NCI-H82 treated with DMSO at 0.1 percent for 48 hours (cell line): ENCODE results near the gene IFNL2.
"Not testable (repeated sequence)": the region's sequence is repeated elsewhere in the genome, so short reads cannot be mapped to it uniquely, and the experiment has no call there.

Source experiments
- DNase-seq: peaks from one replicate; lab custom pipeline; 2025; ENCODE audit not compliant: unreplicated experiment; lab: John Stamatoyannopoulos, UW

IFNL2 gene

GRCh38 chr19:39268085-39268484 lies at the start of gene IFNL2:
TSS of gene IFNL2 (plus strand) at chr19:39268396. CDS start at chr19:39268569, 173 bp downstream.
- not testable (repeated sequence) for DNase-seq

- not testable (repeated sequence) for DNase-seq
Measured at GRCh38 chr19:39219108-39219507, 49.1 kb upstream of the IFNL2 start.

DNA sequence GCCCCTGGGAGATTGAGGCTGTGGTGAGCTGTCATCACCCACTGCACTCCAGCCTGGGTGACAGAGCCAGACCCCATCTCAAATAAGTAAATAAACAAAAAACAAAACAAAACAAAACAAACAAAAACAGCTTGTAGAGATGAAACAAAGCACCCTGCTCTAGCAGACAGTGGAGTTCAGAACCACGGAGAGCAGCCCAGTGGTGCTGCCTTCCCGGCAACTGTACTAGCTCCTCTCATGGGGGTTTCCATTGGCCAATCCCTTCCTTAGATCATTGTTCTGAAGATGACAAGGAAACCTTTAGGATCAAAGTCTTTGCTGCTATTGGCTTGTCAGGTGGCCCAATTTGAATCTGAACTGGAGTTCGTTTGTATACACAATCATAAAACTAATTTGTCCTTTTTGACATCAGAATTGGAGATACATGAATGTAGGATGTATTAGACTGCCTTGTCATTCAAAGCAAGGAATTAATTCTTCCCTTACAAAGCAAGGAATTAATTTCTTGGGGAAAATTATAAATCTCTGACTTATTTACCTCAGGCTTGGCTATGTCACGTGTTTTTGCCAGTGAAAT lies 44.4 kb upstream of the IFNL2 start:
- DNase-seq, result no peak

DNA sequence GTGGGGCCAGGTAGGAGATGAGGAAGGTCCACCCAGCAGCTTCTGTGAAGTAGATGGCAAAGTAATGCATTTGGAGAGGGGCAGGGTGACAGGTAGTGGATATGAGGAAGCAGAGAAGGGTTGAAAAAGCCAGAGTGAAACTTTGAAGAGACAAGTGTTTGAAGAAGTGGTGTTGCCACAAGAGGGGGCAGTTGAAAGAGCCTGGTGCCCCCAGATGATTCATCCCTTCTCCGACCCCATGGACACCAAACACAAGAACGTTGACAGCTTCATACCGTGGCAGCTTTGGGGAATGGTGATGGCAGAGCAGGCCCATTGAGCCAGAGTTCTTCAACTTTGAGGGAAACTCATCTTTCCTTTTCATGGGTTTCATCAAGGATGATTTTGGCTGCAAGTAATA lies 43.3 kb upstream of the IFNL2 start:
- DNase-seq, result no peak

GRCh38 chr19:39230096-39230764 lies 38.0 kb upstream of the IFNL2 start:
- no peak for DNase-seq

DNA sequence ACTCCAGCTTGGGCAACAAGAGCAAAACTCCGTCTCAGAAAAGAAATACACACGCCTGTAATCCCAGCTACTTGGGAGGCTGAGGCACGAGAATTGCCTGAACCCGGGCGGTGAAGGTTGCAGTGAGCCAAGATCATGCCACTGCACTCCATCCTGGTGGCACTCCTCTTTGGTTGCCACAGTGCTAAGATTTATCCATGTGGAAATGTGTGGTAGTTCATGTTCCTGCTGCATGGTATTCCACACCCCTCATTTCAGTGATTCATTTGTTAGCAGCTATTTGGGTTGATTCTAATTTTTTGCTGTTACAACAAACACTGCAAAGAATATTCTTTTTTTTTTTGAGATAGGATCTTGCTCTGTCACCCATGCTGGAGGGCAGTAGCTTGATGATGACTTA lies 35.5 kb upstream of the IFNL2 start:
- DNase-seq, result no peak

GRCh38 chr19:39236527-39236926 lies 31.7 kb upstream of the IFNL2 start:
- DNase-seq, result no peak

- DNase-seq, result no peak
Measured at GRCh38 chr19:39237200-39238184, 30.7 kb upstream of the IFNL2 start.

GRCh38 chr19:39238209-39238608 lies 30.0 kb upstream of the IFNL2 start:
- no peak for DNase-seq

- no peak for DNase-seq
Measured at GRCh38 chr19:39238944-39239343, 29.3 kb upstream of the IFNL2 start.

- DNase-seq, result no peak
Measured at GRCh38 chr19:39240421-39240820, 27.8 kb upstream of the IFNL2 start.

GRCh38 chr19:39243741-39244140 lies 24.5 kb upstream of the IFNL2 start:
- not testable (repeated sequence) for DNase-seq

GRCh38 chr19:39244410-39245100 lies 23.6 kb upstream of the IFNL2 start, which contains the start of gene IFNL3:
TSS of gene IFNL3 (minus strand) at chr19:39245006. CDS start at chr19:39244967, 39 bp downstream.
- DNase-seq, result not testable (repeated sequence)

- DNase-seq, result not testable (repeated sequence)
Measured at GRCh38 chr19:39245166-39245565, 23.0 kb upstream of the IFNL2 start.

DNA sequence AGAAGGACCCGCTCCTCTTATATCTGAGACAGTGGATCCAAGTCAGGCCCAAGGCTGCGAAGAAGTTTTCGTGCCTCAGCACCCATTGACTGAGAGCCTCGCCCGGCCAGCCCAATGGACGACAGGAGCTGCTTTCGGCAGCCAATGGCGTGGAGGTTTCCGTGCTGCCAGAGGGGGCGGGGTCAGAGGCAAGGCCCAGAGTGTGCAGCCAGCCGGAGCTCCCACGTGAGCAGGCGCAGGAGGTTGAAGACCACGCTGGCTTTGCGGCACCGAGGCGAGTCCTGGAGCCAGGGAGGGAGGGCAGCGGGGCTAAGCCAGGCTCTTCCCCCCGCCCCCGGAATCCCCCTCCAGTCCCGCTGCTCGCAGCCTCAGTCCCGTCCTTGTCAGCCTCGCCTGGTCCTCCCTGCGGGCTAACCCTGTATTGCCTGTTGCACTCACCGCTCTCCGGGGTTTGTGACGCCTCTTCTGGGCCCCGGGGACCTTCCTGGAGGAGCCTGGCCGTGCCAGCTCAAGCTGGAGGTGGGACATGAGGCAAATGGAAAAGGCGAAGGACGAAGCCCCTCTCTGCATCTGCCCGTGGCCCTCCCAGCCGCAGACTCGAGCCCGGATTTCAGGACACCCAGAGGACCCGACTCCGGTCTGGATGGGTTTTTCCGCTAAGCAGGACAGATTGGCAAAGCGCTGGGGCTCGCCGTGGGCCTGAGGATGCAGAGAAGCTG lies 21.1 kb upstream of the IFNL2 start:
- DNase-seq, result no peak

DNA sequence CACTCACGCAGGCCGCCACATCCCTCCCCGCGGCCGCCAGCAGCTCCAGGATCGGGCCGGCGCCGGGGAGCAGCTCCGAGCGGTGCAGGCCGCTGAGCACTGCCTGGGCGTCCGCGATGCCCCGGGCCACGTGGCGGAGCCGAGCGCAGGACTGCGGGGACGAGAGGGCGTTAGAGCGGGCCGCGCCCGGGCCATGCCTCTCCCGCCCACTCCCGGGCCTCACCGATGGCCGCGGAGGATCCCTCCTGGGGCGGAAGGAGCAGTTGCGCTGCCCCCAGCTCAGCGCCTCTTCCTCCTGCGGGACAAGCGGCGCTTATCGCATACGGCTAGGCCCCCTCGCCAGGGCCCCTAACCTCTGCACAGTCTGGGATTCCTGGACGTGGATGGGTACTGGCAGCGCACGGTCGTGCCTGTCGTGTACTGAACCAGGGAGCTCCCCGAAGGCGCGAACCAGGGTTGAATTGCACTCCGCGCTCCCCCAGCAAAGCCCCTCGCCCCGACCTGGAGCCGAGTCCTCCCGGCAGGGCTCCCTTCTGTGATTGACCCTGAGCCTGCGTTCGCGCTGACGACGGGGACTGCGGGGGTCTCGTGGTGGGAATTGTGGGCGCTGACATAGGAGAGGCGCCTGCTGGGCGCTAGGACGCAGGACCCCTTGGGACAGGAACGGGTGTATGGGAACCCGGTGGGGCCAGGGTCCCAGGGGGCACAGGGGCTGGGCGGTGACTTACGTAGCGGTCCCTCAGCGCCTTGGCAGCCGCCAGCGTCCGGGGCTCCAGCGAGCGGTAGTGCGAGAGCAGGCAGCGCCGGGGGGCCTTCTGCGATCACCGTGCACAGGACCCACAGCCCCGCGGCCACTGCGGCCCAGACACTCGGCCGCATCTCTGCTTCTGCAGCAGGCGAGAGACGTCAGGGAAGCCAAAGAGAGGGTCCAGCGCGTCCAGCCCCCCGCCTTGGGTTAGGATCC lies 20.2 kb upstream of the IFNL2 start:
- DNase-seq, result no peak

GRCh38 chr19:39248806-39249205 lies 19.4 kb upstream of the IFNL2 start, which contains the start of gene IFNL4:
TSS of gene IFNL4 (minus strand) at chr19:39248856.
- no peak for DNase-seq

- no peak for DNase-seq
Measured at GRCh38 chr19:39251081-39251480, 17.1 kb upstream of the IFNL2 start.

DNA sequence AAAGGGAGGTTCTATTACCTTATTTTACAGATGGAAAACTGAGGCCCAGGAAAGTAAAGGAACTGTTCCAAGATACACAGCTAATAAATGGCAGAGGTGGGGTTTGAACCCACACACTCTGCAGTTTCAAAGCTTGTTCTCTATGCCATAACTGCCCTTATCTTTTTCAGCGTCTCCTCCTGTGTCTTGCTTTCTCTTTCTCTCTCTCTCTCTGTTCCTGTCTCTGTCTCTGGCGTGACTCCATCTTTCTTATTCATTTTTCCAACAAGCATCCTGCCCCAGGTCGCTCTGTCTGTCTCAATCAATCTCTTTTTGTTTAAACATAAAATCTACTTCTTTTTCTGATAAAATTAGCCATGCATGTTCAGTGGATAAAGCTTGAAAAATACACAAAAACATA lies 16.4 kb upstream of the IFNL2 start:
- no peak for DNase-seq
